ENCODE data around the gene P2RY14. TPM values are rescaled to one million over a fixed set of nuclear protein-coding genes. Genes with fewer than 3 reads are reported as not detected.

Gene P2RY14
- total RNA-seq, 1 experiment from 2014 or later = not detected

DNA sequence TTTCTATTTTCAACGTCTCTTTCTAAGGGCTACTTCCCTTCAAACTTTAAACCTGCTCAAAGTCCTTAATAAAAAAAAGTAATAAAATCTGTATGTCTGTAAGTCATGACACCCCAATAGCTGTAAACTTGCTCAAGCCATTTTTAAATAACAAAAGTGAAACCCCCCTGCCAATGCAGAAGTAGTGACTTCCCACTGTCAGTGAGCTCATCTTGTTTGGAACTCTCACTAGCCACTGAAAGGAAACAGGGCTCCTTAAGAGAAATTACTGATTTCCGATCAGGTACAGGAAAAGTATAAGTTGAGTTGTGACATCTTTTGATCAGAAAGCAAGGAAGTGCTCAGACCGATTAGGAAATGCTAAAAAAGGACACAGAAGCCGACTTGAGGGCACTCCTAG is 47.7 kb downstream of the P2RY14 start:
- no peak overlapping the region for H2AFZ ChIP-seq
- H4K20me1 ChIP-seq (ENCODE audit: insufficient read depth) = no peaks in the 10 kb centered on the region
- intact Hi-C loops (cut with micrococcal nuclease; ENCODE audit: unreplicated experiment) = no loop called here
- no peak for DNase-seq
- CTCF ChIA-PET = interaction anchor here (0.9 kb wide), 1 partner anchor 97 kb away, joined by 3 read pairs; no protein-coding TSS in a partner anchor
- no peaks in the 10 kb centered on the region for H3K9me3 ChIP-seq (ENCODE audit: insufficient read depth, low read depth)
- no peak for TF ChIP-seq EZH2 (IDR thresholded peaks at IDR 0.05; ENCODE audit: low read depth)
- H3K9me2 ChIP-seq (ENCODE audit: insufficient read depth) = no peaks in the 10 kb centered on the region
- POLR2A ChIA-PET (ENCODE audit: unreplicated experiment) = no interaction called here
- no peak overlapping the region for H3K4me2 ChIP-seq
- H3F3A ChIP-seq (ENCODE audit: insufficient read depth, low read depth) = peaks cover 6% of the 10 kb centered on the region; the same call in 1 of the 2 replicates
- no peaks in the 10 kb centered on the region for H3K79me2 ChIP-seq (ENCODE audit: low read depth)
- no peak overlapping the region for H3K27ac ChIP-seq
- H3K27me3 ChIP-seq (ENCODE audit: insufficient read depth, low read depth) = no peaks in the 10 kb centered on the region
- H3K36me3 ChIP-seq (ENCODE audit: low read depth) = no peaks in the 10 kb centered on the region
- peaks cover 28% of the 10 kb centered on the region for H3K4me1 ChIP-seq (replicated peaks; ENCODE audit: insufficient read depth)
- BruUV-seq (replicated peaks) = no TSS peak
- no peak overlapping the region for H3K4me3 ChIP-seq

GRCh38 chr3:151228666-151229040 is 49.7 kb downstream of the P2RY14 start:
- TF ChIP-seq CTCF (conservative IDR thresholded peaks at IDR 0.05) (no peak), EZH2 (IDR thresholded peaks at IDR 0.05; ENCODE audit: low read depth) (no peak)
- no TSS peak for BruUV-seq (replicated peaks)
- Histone ChIP-seq H3K9me2 (ENCODE audit: insufficient read depth) (no peaks in the 10 kb centered on the region), H2AFZ (no peak overlapping the region), H3K36me3 (ENCODE audit: low read depth) (no peaks in the 10 kb centered on the region), H3K27me3 (ENCODE audit: insufficient read depth, low read depth) (no peaks in the 10 kb centered on the region), H3K4me2 (peak overlapping the region; percentile 51), H3K79me2 (ENCODE audit: low read depth) (no peaks in the 10 kb centered on the region), H3K4me1 (replicated peaks; ENCODE audit: insufficient read depth) (peaks cover 28% of the 10 kb centered on the region), H3F3A (ENCODE audit: insufficient read depth, low read depth) (peaks cover 6% of the 10 kb centered on the region; the same call in 1 of the 2 replicates), H3K27ac (peak overlapping the region; percentile 40), H3K4me3 (no peak overlapping the region), H3K9me3 (ENCODE audit: insufficient read depth, low read depth) (no peaks in the 10 kb centered on the region), H4K20me1 (ENCODE audit: insufficient read depth) (no peaks in the 10 kb centered on the region)
- intact Hi-C loops (cut with micrococcal nuclease; ENCODE audit: unreplicated experiment) = loop anchor here (1.0 to 5.0 kb wide), 3 partner anchors 61 to 1346 kb away; no protein-coding TSS in a partner anchor
- peak in 1 of 2 experiments; percentile 5 for DNase-seq
- ChIA-PET POLR2A (ENCODE audit: unreplicated experiment) (no interaction called here), CTCF (interaction anchor here (0.6 to 1.3 kb wide), 5 partner anchors 38 to 99 kb away, joined by 3 to 9 read pairs (median 3); partner anchors contain the start of gene GPR87)

DNA sequence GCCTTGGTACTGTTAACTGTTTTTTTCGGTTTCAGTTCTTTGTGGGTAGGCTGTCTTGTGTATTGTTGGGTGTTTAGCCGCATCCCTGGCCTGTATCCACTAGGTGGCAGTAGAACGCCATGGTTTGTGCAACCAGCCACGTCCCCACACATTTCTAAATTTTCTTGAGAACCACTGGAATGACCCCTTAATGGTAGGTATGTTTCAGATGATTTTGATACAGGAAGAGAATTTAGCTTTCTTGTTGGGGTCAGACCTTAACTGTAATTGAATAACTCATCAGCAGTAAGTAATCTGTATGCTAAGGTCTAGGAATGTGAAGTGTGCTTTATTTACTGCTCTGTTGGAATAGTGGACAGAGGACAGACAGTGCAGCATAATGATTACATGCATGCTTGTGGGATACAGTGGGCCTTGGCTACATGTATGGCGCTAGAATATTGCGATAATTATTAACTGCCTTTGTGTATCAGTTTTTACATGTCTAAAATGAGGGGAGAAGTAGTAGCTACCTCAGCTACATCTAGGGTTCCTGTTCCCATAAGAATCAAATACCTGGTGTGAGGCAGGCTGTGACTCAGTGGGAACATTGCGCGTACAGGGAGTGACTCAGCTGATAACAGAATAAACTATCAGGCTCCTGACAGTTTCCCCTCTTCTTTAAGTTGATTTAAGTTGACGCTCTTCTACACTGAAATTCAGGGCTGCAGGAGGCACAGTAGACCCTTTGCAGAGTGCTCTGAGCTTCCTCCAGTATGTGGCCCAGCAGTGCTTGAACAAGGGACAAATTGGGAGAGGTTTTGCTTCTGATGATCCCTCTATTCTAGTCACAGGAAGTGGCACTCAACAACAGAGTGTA is 50.3 kb downstream of the P2RY14 start:
- POLR2A ChIA-PET (ENCODE audit: unreplicated experiment) = no interaction called here
- H3K9me2 ChIP-seq (ENCODE audit: insufficient read depth) = no peaks in the 10 kb centered on the region
- no peaks in the 10 kb centered on the region for H3K9me3 ChIP-seq (ENCODE audit: insufficient read depth, low read depth)
- peak overlapping the region; percentile 40 for H3K27ac ChIP-seq
- TF ChIP-seq EZH2 (IDR thresholded peaks at IDR 0.05; ENCODE audit: low read depth) = no peak
- TF ChIP-seq CTCF (conservative IDR thresholded peaks at IDR 0.05) = peak; percentile 98
- no peaks in the 10 kb centered on the region for H3K79me2 ChIP-seq (ENCODE audit: low read depth)
- H3K4me3 ChIP-seq = no peak overlapping the region
- H2AFZ ChIP-seq = peak overlapping the region; percentile 42; the same call in 1 of the 2 replicates
- CTCF ChIA-PET = interaction anchor here (0.6 to 1.3 kb wide), 5 partner anchors 52 to 100 kb away, joined by 3 to 8 read pairs (median 3); partner anchors contain the start of gene GPR87
- H3F3A ChIP-seq (ENCODE audit: insufficient read depth, low read depth) = peaks cover 6% of the 10 kb centered on the region; the same call in 1 of the 2 replicates
- H3K36me3 ChIP-seq (ENCODE audit: low read depth) = no peaks in the 10 kb centered on the region
- intact Hi-C loops (cut with micrococcal nuclease; ENCODE audit: unreplicated experiment) = loop anchor here (1.0 to 5.0 kb wide), 6 partner anchors 55 to 1346 kb away; no protein-coding TSS in a partner anchor
- peaks cover 28% of the 10 kb centered on the region for H3K4me1 ChIP-seq (replicated peaks; ENCODE audit: insufficient read depth)
- peak overlapping the region; percentile 51 for H3K4me2 ChIP-seq
- no peaks in the 10 kb centered on the region for H3K27me3 ChIP-seq (ENCODE audit: insufficient read depth, low read depth)
- no TSS peak for BruUV-seq (replicated peaks)
- no peaks in the 10 kb centered on the region for H4K20me1 ChIP-seq (ENCODE audit: insufficient read depth)
- DNase-seq = peak; percentile 68 to 75

Data from PC-9 (cell line).